ENCODE measurements around the gene DOCK4.
"Not testable (repeated sequence)": the region's sequence is repeated elsewhere in the genome, so short reads cannot be mapped to it uniquely, and the experiment has no call there.

DOCK4 gene

GRCh38 chr7:112206238-112206990, at the start of gene DOCK4, which contains the start of gene ZNF277:
Gene DOCK4, minus strand, starts transcription at chr7:112206399. Its CDS starts 261 bp downstream, at chr7:112206138.
Gene ZNF277, plus strand, starts transcription at chr7:112206695. Its CDS starts 22 bp downstream, at chr7:112206717.
- peak; percentile 98 to 99 for DNase-seq (ENCODE audit: low read depth in 2 of 2)

GRCh38 chr7:112255388-112255720, 49.2 kb upstream of the DOCK4 start:
- DNase-seq (ENCODE audit: low read depth in 2 of 2), result no peak

GRCh38 chr7:112254709-112255387, 48.6 kb upstream of the DOCK4 start:
- DNase-seq (ENCODE audit: low read depth in 2 of 2), result no peak

- DNase-seq (ENCODE audit: low read depth in 2 of 2), result no peak
Measured at GRCh38 chr7:112254156-112254555, 48.0 kb upstream of the DOCK4 start.

GRCh38 chr7:112252691-112253090, 46.5 kb upstream of the DOCK4 start:
- DNase-seq (ENCODE audit: low read depth in 2 of 2), result no peak

- no peak for DNase-seq (ENCODE audit: low read depth in 2 of 2)
Measured at GRCh38 chr7:112252141-112252540, 45.9 kb upstream of the DOCK4 start.

- not testable (repeated sequence) for DNase-seq (ENCODE audit: low read depth in 2 of 2)
Measured at GRCh38 chr7:112249967-112250366, 43.8 kb upstream of the DOCK4 start.

- no peak for DNase-seq (ENCODE audit: low read depth in 2 of 2)
Measured at GRCh38 chr7:112248598-112248997, 42.4 kb upstream of the DOCK4 start.

- no peak for DNase-seq (ENCODE audit: low read depth in 2 of 2)
Measured at GRCh38 chr7:112238852-112239610, 32.8 kb upstream of the DOCK4 start.

GRCh38 chr7:112238330-112238729, 32.1 kb upstream of the DOCK4 start:
- DNase-seq (ENCODE audit: low read depth in 2 of 2), result no peak

- no peak for DNase-seq (ENCODE audit: low read depth in 2 of 2)
Measured at GRCh38 chr7:112236597-112236996, 30.4 kb upstream of the DOCK4 start.

- no peak for DNase-seq (ENCODE audit: low read depth in 2 of 2)
Measured at GRCh38 chr7:112234147-112234546, 27.9 kb upstream of the DOCK4 start.

- no peak for DNase-seq (ENCODE audit: low read depth in 2 of 2)
Measured at GRCh38 chr7:112233048-112233697, 27.0 kb upstream of the DOCK4 start.

- DNase-seq (ENCODE audit: low read depth in 2 of 2), result no peak
Measured at GRCh38 chr7:112232212-112232978, 26.2 kb upstream of the DOCK4 start.

GRCh38 chr7:112228632-112229031, 22.4 kb upstream of the DOCK4 start:
- no peak for DNase-seq (ENCODE audit: low read depth in 2 of 2)

- DNase-seq (ENCODE audit: low read depth in 2 of 2), result no peak
Measured at GRCh38 chr7:112226701-112227276, 20.6 kb upstream of the DOCK4 start.

GRCh38 chr7:112225006-112225405, 18.8 kb upstream of the DOCK4 start:
- DNase-seq (ENCODE audit: low read depth in 2 of 2), result no peak

- DNase-seq (ENCODE audit: low read depth in 2 of 2), result no peak
Measured at GRCh38 chr7:112224186-112224585, 18.0 kb upstream of the DOCK4 start.

GRCh38 chr7:112223310-112223709, 17.1 kb upstream of the DOCK4 start:
- DNase-seq (ENCODE audit: low read depth in 2 of 2), result no peak

GRCh38 chr7:112220877-112221434, 14.8 kb upstream of the DOCK4 start:
- DNase-seq (ENCODE audit: low read depth in 2 of 2), result no peak

GRCh38 chr7:112215787-112216186, 9.6 kb upstream of the DOCK4 start:
- no peak for DNase-seq (ENCODE audit: low read depth in 2 of 2)
